Peyer's patch (tissue), 4 donors: Measurements from ENCODE around the gene SNX8.

ENCODE experiments used
- POLR2A ChIP-seq, 2 donors: fragments of 450-650 bp; IDR thresholded peaks; one replicate each; pipeline ENCODE4 v1.5.1; 2017; ENCODE audit warnings: antibody characterized with exemption in 2 of 2, mild to moderate bottlenecking in 2 of 2, moderate library complexity in 2 of 2
- TF ChIP-seq, protein P1 (sequence below), 6 experiments: fragments of 450-650 bp in 4 of 6; fragments of 200-600 bp in 2 of 6; sonication (generic) in 1 of 6; IDR thresholded peaks; one replicate each; pipeline ENCODE4 v1.5.1; 2017 to 2019; ENCODE audit warnings: antibody characterized with exemption in 6 of 6, mild to moderate bottlenecking in 3 of 6, moderate library complexity in 1 of 6

DNA sequence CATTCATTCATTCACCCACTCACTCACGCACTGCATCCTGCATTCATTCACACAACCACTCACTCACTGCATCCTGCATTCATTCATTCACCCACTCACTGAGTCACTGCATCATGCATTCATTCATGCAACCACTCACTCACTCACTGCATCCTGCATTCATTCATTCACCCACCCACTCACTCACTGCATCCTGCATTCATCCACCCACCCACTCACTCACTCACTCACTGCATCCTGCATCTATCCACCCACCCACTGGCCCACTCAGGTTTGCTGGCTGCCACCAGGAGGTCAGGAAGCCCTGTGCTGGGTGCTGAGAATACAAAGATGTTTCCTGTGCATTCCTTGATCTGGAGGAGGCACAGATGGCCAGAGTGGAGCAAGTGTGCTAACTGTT, 2.3 kb upstream of the SNX8 start:
- TF ChIP-seq, protein P1, sequence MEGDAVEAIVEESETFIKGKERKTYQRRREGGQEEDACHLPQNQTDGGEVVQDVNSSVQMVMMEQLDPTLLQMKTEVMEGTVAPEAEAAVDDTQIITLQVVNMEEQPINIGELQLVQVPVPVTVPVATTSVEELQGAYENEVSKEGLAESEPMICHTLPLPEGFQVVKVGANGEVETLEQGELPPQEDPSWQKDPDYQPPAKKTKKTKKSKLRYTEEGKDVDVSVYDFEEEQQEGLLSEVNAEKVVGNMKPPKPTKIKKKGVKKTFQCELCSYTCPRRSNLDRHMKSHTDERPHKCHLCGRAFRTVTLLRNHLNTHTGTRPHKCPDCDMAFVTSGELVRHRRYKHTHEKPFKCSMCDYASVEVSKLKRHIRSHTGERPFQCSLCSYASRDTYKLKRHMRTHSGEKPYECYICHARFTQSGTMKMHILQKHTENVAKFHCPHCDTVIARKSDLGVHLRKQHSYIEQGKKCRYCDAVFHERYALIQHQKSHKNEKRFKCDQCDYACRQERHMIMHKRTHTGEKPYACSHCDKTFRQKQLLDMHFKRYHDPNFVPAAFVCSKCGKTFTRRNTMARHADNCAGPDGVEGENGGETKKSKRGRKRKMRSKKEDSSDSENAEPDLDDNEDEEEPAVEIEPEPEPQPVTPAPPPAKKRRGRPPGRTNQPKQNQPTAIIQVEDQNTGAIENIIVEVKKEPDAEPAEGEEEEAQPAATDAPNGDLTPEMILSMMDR (IDR thresholded peaks at IDR 0.05): no peak
- TF ChIP-seq POLR2A (IDR thresholded peaks at IDR 0.05): no peak
